ENCODE data around the gene CHST14. TPM values are rescaled to one million over a fixed set of nuclear protein-coding genes. Genes with fewer than 3 reads are reported as not detected.
A peak's percentile ranks its signal among the peaks of the same experiment; 100 is the strongest.

The CHST14 gene
- total and polyA plus RNA-seq, 2 of the 8 experiments (the other 6 are each of a cell fraction or from before 2014, with no cell fraction given) = 13.4 to 20.3 TPM

DNA sequence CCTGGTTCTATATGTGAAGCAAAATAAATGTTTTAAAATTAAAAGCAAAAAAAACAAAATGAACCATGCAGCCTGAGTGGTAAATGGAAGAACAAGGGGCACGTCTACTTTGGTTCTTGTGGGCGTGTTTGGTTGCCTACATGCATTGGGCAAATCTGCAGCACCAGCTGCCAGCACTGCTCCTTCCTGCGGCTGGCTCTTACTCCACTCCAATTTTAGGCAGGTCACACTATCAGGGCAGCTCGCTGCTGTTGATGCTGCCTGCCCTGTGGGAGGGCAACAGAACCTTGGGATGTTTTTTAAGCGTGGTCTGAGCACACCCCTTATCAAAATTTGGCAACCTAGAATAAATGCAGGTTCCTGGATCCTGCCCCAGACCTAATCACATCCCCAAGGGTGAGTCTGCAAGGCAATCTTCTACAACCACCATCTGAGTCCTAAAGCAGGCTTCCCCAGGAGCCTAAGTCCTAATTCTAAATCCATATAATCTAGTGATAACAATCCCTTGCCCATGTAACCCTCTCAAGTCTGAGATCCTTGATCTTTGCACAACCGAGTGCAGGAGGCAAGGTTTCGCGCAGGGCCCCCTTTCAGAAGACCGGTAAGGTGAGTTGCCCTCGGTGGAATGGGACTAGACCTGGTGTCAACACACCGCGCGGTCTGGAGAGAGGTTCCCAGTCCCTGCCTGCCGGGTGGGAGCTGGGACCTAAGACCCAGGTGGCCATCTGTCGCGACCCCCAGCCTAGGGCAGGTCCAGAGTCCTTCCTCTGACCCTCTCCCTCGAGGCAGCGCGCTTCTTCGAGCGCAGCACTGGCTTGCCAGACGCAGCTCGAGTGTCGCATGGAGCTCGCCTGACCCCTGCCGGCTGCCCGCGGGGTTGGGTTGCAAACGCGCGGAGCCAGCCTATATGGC lies 49.3 kb upstream of the CHST14 start (continued):
- TF ChIP-seq RBBP5 (IDR thresholded peaks at IDR 0.05; ENCODE audit: borderline replicate concordance, low read depth, low read length) = 0 out of 2 replicates have a peak, but pooled peaks have one; percentile 35
- TF ChIP-seq CEBPB (IDR thresholded peaks at IDR 0.05; ENCODE audit: low read depth, low read length) = no peak
- no peak for TF ChIP-seq RFX5 (IDR thresholded peaks at IDR 0.05; ENCODE audit: borderline replicate concordance, low read depth, low read length)
- TF ChIP-seq CHD7 (IDR thresholded peaks at IDR 0.05; ENCODE audit: insufficient replicate concordance, low read length) = no peak
- TF ChIP-seq GABPA (IDR thresholded peaks at IDR 0.05; ENCODE audit: borderline replicate concordance, insufficient read depth, low read length) = no peak
- TF ChIP-seq CREB1 (IDR thresholded peaks at IDR 0.05) = 0 out of 2 replicates have a peak, but pooled peaks have one; percentile 36
- no peak for TF ChIP-seq KDM4A (IDR thresholded peaks at IDR 0.05; ENCODE audit: low read depth, low read length, severe bottlenecking)
- peak; percentile 51; the same call in 1 of the 2 replicates for TF ChIP-seq JUND (IDR thresholded peaks at IDR 0.05; ENCODE audit: low read length)
- no peak for TF ChIP-seq HDAC2 (IDR thresholded peaks at IDR 0.05; ENCODE audit: borderline replicate concordance in 1 of 2, low read depth in 2 of 2, low read length in 2 of 2)
